GM12872 (cell line): Measurements from ENCODE around the gene PYGB.

ENCODE experiments used
- CTCF ChIP-seq: IDR thresholded peaks from 3 replicates; pipeline ENCODE4 v1.5.1; 2011; ENCODE audit warnings: low read depth, mild to moderate bottlenecking, low read length, moderate library complexity; ENCODE audit not compliant: insufficient read depth

PYGB gene

GRCh38 chr20:25226433-25227316 is 21.2 kb upstream of the PYGB start:
- no peak for TF ChIP-seq CTCF

- no peak for TF ChIP-seq CTCF
These were observed 20.5 kb upstream of the PYGB start for GRCh38 chr20:25227317-25227831.

GRCh38 chr20:25229486-25230165 is 18.3 kb upstream of the PYGB start:
- no peak for TF ChIP-seq CTCF

- no peak for TF ChIP-seq CTCF
These were observed 17.6 kb upstream of the PYGB start for GRCh38 chr20:25230166-25230831.

GRCh38 chr20:25233016-25233772 is 14.7 kb upstream of the PYGB start:
- no peak for TF ChIP-seq CTCF

- TF ChIP-seq CTCF: no peak
These were observed 11.2 kb upstream of the PYGB start for GRCh38 chr20:25236450-25237304.
